NCI-H1092 treated with DMSO at 0.1 percent for 48 hours (cell line): ENCODE data around the gene PLXND1.
"Not testable (repeated sequence)": the region's sequence is repeated elsewhere in the genome, so short reads cannot be mapped to it uniquely, and the experiment has no call there.

Experiments
- DNase-seq: peaks from one replicate; lab custom pipeline; 2025; lab: John Stamatoyannopoulos, UW

PLXND1 gene

DNA sequence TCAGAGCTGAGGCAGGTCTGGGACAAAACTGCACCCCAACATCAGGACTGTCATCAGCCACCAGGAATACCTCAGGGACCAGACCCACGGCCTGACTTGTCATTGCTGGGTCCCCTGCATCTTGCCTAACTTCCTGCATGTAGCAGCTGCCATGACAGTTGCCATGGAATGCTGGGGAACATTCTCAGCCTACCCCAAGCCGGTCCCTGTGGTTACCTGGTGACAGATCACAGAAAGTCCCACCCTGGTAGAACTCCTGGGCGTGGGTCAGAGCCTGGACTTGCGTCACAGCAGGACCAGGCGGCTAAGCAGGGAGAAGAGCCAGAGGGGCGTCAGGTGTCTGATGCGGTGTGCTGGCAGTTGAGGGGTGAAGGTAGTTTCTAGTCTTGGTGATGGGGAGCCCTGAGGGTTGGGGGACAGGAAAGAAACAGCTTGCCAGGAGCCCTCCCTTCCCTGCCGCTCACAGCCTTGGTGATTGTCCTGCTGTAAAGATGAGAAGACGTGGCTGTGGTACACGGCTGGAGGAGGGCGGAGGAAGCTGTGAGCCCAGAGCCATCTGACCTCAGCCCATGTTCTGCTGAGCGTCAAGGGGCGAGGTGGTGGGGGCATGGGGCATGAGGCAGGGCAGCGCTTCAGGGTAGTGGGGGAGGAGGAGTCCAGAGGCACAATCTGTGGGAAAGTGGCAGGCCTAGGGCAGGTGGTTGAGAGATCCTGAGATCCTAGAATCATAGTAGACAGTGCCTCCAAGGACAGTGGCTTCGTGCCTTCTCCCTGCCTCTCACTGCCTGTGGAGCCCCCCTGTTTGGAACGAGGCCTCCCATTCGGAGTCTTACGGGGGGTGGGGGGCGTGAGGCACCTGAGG is 58.1 kb downstream of the PLXND1 start:
- DNase-seq: no peak

- DNase-seq: no peak
Measured at GRCh38 chr3:129547241-129547640, 59.2 kb downstream of the PLXND1 start.

- DNase-seq: not testable (repeated sequence)
Measured at GRCh38 chr3:129545951-129546350, 60.5 kb downstream of the PLXND1 start.

DNA sequence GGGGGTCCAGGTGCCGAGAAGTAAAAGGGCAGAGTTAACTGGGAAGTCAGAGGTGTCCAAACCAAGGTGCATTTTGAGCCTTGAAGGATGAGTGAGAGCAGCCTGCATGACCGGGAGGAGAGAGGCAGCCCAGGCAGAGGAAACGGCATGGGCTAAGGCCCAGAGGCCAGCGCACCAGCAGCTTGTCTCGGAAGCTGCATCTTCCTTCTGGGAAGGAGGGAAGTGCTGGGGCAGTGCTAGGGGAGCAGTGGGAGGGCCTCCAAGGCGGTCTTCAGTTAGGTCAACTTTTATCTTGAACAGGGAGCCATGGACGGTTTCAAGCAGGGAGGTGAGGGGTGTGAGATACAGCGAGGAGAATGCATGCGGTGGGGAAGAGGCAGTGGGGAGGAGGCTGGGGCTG is 62.5 kb downstream of the PLXND1 start:
- DNase-seq: no peak

DNA sequence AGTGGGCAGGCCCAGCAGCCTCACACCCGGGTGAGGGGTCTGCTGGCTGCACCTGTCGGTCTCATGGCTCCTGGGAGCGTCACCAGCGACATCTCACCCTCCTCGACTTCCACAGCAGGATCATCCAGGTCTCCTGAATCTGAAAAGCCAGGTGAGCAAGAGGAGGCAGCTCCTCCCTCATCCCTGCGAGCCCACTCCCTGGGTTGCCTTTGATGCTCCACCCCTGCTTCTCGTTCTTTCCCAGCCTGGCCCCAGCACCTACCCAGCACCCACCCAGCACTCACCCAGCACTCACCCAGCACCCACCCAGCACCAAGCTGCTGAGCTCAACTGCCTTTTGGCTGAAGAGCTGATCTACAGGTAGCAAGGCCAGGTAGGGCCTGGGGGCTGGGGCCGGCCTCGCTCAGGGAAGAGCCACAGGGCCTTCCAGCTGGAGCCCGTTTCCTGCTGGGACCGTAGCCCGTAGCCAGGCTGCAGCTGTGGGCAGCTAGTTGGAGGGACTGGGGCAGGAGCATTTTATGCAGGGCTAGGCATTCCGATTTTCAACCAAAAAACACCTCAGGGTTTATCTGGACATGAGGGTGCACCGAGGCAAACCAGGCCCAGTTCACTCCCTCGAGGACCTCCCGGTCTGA is 63.2 kb downstream of the PLXND1 start, which contains the start of gene H1-8:
TSS of gene H1-8 (plus strand) at position 20 of the 635 bp plus-strand sequence. CDS start at position 64, 44 bp downstream.
- DNase-seq: no peak

DNA sequence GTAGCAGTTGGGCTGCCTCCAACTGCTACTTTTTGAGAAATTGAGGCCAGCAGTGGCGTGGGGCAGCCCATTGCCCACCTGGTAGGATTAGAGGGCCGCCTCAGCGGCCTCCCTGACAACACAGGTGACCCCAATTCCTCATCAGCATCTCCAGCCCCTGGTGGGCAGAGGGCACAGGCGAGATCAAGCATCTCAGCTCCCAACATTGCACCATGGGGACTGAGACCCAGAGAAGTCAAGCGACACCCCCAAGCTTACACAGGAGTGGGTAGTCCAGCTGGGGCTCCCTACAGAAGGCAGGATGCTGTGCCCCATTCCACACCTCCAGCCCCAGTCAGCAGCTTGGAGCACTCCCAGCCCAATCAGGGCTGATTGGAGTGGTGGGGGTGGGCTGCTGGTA is 63.7 kb downstream of the PLXND1 start:
- DNase-seq: no peak

GRCh38 chr3:129540776-129541516 is 65.5 kb downstream of the PLXND1 start:
- no peak for DNase-seq

GRCh38 chr3:129539206-129539605 is 67.3 kb downstream of the PLXND1 start:
- no peak for DNase-seq

GRCh38 chr3:129536804-129537203 is 69.7 kb downstream of the PLXND1 start:
- no peak for DNase-seq

- no peak for DNase-seq
Measured at GRCh38 chr3:129536374-129536667, 70.2 kb downstream of the PLXND1 start.

GRCh38 chr3:129535075-129535474 is 71.4 kb downstream of the PLXND1 start:
- no peak for DNase-seq

GRCh38 chr3:129534428-129535027 is 71.9 kb downstream of the PLXND1 start:
- no peak for DNase-seq

GRCh38 chr3:129533406-129533805 is 73.1 kb downstream of the PLXND1 start:
- no peak for DNase-seq

- no peak for DNase-seq
Measured at GRCh38 chr3:129532261-129532660, 74.2 kb downstream of the PLXND1 start.

DNA sequence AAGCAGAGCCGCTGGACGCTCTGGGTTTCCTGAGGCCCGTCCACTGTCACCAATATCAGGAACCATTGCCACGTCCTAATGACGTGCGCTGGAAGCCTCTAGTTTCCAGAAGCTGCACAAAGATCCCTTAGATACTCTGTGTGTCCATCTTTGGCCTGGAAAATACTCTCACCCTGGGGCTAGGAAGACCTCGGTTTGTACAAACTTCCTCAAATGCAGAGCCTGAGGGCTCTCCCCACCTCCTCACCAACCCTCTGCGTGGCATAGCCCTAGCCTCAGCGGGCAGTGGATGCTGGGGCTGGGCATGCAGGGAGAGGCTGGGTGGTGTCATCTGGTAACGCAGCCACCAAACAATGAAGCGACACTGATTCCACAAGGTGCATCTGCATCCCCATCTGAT is 74.8 kb downstream of the PLXND1 start:
- no peak for DNase-seq

DNA sequence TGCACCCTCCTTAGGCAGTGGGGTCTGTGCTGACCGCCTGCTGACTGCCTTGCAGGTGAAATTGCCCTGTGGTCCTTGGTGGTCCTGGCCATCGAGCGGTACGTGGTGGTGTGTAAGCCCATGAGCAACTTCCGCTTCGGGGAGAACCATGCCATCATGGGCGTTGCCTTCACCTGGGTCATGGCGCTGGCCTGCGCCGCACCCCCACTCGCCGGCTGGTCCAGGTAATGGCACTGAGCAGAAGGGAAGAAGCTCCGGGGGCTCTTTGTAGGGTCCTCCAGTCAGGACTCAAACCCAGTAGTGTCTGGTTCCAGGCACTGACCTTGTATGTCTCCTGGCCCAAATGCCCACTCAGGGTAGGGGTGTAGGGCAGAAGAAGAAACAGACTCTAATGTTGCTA is 75.7 kb downstream of the PLXND1 start:
- no peak for DNase-seq

- DNase-seq: no peak
Measured at GRCh38 chr3:129530251-129530791, 76.2 kb downstream of the PLXND1 start.

DNA sequence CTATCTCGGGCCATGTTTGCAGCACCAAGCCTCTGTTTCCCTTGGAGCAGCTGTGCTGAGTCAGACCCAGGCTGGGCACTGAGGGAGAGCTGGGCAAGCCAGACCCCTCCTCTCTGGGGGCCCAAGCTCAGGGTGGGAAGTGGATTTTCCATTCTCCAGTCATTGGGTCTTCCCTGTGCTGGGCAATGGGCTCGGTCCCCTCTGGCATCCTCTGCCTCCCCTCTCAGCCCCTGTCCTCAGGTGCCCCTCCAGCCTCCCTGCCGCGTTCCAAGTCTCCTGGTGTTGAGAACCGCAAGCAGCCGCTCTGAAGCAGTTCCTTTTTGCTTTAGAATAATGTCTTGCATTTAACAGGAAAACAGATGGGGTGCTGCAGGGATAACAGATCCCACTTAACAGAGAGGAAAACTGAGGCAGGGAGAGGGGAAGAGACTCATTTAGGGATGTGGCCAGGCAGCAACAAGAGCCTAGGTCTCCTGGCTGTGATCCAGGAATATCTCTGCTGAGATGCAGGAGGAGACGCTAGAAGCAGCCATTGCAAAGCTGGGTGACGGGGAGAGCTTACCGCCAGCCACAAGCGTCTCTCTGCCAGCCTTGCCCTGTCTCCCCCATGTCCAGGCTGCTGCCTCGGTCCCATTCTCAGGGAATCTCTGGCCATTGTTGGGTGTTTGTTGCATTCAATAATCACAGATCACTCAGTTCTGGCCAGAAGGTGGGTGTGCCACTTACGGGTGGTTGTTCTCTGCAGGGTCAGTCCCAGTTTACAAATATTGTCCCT is 76.9 kb downstream of the PLXND1 start:
- no peak for DNase-seq

GRCh38 chr3:129528589-129529100 is 77.8 kb downstream of the PLXND1 start, which contains the start of gene RHO:
Gene RHO, plus strand, starts transcription at chr3:129528639. Its CDS starts 95 bp downstream, at chr3:129528734.
- DNase-seq: no peak

DNA sequence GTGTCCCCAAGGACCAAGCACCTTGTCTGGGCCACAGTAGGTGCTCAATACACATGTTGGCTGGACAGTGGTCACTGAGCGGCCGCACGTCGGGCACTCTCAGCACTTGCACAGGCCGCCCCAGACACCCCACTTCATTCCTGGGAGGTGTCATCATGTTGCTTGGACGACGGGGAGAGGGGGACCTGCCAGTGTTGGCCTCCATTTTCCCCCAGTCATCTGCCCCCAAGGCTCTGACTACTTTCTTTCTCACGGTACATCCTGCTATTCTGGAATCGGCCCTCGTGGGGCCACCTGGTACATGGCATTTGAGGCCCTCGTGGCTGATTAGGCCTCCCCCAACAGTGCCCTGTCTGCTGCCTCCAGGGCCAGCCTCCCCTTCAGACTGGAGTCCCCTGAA is 79.2 kb downstream of the PLXND1 start:
- no peak for DNase-seq
